Measurements from ENCODE around the gene C6orf62.
"Not testable (repeated sequence)": the region's sequence is repeated elsewhere in the genome, so short reads cannot be mapped to it uniquely, and the experiment has no call there.

The C6orf62 gene

DNA sequence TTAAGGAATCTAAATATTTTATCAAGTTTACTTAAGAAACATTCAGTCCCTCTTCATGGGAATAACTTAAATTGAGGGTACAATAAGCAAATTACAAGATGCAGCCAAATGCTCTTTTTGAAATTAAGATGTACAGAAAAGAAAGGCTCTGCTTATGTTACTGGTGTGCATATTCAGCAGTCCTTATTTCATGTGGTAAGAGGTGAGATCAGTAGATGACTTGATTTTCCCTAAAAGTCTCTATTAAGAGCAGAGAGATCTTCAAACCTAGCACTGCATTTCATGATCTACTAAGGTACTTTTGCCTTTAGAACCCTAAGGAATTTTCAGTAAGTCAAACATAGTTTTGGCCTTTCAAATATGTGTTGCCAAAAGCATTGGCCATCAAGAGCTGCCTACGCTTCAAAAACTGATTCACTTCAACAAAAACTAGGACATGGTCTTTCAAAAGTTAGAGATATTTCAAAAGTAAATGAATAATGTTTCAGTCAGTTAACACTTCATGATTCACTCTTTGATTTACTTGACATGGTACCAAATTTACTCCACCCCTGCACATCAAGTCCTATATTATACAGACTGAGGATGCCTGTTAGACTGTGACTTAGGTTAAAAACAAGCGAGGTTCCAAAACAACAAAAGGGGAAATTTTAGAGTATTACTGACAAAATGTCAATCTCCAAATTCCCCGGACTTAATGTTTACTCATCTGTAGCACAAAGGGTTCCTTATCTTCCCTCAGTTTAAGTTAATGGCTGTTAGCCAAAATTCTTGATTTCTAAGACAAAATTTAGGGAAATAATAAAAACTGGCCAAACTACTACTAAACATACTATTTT is 19.2 kb downstream of the C6orf62 start:
- no peak for DNase-seq (ENCODE audit: low read depth)

DNA sequence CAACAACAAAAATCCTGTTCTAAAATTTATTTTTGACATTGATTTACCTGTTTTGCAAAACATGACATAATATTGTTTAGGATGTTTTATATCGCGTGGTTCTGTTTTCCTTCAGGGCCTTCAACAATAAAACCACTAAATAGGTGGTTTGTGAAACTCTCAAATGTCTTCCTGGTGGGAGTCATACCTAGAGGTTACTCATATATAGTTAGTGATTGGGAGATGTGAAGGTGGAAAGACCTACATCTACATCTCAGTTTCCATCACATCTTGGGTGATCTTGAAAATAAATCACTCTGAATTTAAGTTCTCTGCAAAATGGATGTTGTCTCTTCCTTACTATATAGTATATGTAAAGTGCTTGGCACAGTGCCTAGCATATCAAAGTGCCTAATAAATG is 22.9 kb downstream of the C6orf62 start:
- no peak for DNase-seq (ENCODE audit: low read depth)

DNA sequence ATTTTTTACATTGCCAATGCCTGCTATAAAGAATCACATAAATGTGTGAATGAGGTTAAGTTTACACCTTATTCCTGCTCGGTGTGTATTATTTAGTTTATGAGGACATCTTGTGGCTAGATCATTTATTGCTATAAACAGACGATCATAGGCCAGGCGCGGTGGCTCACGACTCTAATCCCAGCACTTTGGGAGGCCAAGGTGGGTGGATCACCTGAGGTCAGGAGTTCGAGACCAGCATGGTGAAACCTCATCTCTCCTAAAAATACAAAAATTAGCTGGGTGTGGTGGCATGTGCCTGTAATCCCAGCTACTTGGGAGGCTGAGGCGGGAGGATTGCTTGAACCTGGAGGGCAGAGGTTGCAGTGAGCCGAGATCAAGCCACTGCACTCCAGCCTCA is 23.3 kb downstream of the C6orf62 start:
- DNase-seq (ENCODE audit: low read depth), result peak; percentile 45

DNA sequence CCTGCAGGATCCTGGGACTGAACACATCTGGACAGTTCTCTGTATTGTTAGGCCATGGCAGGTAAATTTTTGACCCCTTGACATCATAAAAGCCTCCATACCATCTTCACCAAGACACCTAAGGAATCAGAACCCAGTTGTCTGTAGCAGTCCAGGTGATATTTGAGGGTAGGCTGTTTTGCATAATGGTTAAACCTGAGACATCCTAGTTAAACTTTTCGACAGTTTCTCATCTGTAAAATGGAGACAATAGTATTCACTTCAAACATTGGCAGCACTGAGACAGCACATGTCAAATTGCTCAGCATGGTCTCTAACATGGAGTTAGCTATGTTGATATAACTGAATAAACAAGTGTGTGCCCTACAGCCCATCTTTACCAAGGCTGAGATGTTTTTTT is 24.8 kb downstream of the C6orf62 start:
- no peak for DNase-seq (ENCODE audit: low read depth)

DNA sequence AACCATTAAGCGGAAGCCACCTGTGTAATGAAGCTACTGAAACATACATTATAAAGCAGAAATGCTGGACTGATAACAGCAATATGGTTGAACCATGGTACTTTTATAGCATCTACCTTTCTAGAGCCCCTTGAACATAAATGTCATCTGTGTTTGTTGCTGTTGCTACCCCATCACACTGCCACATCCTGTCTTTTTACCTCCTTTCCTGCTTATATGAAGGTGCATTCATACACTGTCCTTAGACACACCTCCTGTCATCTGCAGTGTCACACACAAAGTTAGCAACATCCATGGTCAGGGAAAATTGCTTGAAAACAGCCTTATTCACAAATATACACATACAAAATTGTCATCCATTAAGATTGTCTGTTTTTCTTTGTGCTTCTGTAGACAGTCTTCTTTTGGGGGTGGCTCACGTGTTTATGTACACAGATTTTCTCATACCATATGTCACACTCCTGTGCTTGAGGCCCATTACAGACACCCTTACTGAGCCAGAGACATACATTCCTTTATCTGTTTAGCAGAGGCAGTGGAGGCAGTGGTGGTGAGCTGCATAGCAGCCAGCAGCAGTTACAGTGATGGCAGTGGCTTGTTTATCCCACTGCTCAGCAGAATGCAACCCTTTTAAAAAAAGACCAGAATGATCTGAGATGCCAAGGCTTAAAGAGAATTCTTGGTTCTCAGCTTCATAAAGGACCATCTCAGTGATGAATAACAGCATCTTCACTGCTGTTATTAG is 25.9 kb downstream of the C6orf62 start:
- no peak for DNase-seq (ENCODE audit: low read depth)

DNA sequence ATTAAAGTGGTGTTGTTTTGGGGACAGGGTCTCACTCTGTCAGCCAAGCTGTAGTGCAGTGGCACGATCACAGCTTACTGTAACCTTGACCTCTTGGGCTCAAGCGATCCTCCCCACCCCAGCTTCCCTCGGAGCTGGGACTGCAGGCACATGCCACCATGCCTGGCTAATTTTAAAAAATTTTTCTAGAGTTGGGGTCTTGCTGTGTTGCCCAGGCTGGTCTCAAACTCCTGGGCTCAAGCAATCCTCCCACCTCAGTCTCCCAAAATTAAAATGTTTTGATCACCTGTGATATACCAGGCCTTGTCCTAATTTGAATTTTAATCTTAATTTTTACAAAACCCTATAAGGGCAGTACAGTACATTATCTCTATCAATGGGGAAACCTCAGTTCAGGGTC is 26.5 kb downstream of the C6orf62 start:
- no peak for DNase-seq (ENCODE audit: low read depth)

DNA sequence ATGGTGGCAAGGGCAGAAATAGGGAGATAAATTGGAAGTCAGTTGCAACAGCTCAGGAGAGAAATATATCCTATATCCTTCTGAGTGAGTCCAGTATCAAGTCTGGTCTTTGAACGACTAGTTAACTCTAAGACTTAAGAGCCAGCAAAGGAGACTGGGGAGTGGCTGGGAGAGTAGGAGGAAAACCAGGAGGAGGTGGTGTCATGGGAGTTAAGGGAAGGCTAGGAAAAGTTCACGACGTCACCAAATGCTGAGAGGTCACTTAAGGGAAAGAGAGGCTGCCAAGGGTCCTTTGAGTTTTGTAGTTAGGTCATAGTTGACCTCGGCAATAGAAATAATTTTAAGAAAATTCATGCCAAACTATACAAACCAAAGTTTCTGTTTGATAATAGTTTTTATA is 27.0 kb downstream of the C6orf62 start:
- DNase-seq (ENCODE audit: low read depth), result no peak

DNA sequence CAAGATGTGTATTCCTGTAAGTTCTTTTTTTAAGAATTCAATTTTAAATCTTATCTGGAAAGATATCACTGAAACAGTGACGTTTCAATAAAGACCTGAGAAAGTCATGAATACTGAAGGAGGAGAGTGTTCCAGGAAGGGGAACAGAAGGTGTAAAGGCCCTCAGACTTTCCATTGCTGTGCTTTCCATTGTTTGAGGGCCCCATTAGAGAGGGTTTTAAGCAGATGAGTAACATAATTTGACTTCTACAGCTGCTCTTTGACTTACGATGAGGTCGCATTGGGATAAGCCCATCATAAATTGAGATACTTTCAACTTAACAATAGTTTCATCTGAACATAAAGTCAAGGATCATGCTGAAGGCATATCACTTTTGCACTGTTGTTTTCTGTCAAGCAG is 27.4 kb downstream of the C6orf62 start:
- no peak for DNase-seq (ENCODE audit: low read depth)

DNA sequence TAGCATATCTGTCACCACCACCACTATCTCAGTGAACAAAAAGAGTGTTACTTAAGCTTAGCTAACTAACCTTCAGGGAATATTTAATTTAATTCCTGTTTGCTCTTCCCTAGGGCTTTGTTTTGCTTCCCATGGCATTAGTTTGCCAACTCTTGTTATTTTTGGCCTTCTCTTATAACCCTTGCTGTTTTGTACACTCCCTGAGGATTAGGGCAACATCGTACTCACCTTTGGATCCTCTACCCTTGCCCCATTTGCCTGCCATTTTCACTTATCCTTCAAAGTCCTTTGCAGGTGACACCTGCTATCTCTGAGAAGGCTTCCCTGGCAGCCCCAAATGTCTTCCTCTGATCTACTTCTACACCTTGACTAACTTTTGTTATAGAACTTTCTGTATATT is 28.4 kb downstream of the C6orf62 start:
- no peak for DNase-seq (ENCODE audit: low read depth)

DNA sequence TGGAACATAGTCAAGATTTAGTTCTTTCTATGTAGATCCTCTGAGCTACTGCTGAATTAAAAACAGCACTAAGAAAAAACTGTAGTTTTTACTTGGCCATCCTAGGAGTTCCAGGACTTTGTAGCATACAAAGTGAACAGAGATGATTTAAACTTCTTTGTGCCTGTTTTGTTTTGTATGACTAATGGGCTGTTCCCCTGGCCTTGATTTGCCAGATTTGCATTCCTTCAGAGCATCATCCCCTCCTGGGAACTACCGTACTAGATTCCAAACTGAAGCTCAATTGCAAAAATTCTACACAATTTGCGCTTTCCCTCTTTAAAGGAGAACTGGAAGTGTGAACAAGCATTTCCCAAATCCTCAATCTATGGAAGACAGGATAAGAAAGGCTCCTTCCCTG is 29.0 kb downstream of the C6orf62 start:
- DNase-seq (ENCODE audit: low read depth), result peak; percentile 33

DNA sequence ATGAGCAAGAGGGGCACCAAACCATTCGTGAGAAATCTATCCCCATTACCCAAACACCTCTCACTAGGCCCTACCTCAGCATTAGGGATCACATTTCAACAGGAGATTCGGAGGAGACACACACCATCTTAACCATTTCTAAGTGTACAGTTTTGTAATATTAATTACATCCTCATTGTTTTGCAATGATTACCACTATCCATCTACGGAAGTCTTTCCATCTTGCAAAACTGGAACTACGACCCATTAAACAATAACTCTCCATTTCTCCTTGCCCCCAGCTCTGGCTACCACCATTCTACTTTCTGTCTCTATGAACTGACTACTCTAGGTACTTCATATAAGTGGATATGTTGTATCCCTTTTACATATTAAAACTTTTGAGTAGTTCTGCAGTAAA is 32.0 kb downstream of the C6orf62 start:
- DNase-seq (ENCODE audit: low read depth), result no peak

DNA sequence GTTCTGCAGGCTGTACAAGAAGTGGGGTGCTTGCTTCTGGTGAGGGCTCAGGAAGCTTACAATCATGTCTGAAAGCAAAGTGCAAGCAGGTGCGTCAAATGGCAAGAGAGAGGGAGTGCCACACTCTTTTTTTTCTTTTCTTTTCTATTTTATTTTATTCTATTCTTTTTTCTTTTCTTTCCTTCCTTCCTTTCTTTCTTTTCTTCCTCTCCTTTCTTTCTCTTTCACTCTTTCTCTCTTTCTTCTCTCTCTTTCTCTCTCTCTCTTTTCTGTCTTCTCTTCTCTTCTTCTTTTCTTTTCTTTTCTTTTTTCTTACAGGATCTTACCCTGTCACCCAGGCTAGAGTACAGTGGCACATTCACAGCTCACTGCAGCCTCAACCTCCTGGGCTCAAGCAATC is 32.5 kb downstream of the C6orf62 start:
- no peak for DNase-seq (ENCODE audit: low read depth)

DNA sequence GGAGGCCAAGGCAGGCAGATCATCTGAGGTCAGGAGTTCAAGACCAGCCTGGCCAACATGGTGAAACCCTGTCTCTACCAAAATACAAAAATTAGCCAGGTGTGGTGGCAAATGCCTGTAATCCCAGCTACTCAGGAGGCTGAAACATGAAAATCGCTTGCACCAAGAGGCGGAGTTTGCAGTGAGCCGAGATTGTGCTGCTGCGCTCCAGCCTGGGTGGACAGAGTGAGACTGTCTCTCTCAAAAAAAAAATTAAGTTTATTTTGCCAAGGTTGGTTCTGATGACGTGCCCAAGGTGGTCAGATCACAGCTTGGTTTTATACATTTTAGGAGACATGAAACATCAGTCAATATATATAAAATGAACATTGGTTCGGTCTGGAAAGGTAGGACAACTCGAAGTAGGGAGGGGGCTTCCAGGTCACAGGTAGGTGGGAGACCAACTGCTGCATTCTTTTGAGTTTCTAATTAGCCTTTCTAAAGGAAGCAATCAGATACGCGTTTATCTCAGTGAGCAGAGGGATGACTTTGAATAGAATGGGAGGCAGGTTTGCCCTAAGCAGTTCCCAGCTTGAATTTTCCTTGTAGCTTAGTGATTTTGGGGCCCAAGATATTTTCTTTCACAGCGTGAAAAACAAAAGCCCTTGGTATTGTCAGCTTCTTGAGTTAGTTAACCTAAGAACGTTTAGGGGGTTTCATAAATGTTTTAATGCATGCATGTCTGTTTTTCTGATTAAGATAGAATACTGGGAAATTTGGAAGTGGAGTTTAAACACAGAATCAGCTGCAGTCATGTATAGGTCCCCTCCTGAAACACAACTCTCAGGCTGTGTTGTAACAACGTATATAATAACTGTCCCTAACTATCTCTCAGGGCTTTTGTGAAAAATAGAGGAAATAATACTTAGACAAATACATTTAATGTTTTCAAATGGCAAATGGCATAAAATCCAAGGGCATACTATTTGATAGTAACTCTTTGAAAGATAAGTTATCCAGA is 35.4 kb downstream of the C6orf62 start:
- no peak for DNase-seq (ENCODE audit: low read depth)

DNA sequence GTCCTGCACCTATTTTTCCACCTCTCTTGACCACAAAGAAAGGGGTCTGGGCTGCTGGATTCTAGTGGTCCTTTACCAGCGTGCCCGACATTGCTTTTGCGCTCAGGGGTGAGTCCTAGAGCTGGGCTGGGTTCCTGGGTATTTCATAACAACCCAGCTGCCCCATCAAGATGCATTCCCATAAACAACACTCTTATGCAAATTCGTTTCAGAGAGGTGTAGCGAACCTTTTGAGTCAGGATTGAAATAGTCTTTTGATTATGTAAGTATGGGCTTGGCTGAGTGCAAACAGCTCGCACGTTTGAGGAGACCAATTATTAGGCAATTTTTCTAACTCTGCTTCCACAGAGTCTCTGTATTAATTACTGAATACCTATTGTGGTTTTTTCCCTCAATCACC is 38.4 kb downstream of the C6orf62 start:
- no peak for DNase-seq (ENCODE audit: low read depth)

DNA sequence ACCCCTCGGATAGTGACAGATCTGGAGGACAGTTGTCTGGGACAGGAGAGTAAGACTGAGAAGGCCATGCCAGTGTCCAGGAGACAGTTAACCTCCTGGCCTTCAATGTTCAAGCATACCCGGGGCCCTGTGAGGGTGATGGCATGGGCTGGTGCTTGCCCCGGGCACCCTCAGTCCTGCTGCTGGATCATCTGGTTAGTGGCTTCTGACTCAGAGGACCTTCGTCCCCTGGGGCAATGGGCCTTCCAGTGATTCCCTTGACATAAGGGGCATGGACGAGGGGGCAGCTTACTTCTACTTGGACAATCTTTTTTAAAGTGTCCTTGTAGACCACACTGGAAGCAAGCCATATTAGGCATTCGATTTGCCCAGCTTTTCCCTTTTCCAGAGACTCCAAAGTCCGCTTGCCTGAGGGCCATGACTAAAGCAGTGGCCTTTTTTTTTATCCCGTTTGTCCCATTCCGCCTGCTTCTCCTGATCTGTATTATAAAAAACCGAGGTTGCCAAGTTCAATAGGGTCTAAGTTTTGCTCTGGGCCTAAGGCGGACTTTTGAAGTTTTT is 40.1 kb downstream of the C6orf62 start:
- not testable (repeated sequence) for DNase-seq (ENCODE audit: low read depth)

DNA sequence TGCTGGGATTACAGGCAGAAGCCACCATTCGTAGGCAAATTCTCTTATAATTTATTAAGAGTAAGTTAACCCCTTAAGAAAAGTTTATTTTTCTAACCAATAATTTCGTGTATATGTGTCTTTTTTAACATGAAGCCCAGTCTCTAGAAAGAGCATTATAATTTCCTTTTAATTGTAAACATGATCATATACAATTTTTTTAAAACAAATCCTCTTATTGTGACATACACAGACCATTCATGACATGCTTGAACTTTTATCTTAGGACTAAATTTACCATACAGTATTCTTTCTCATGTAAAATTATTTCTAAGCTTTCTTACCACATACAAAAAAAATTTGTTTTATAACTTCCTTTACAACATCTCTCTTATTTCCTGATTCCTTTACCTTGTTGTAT is 45.3 kb downstream of the C6orf62 start:
- DNase-seq (ENCODE audit: low read depth), result no peak

DNA sequence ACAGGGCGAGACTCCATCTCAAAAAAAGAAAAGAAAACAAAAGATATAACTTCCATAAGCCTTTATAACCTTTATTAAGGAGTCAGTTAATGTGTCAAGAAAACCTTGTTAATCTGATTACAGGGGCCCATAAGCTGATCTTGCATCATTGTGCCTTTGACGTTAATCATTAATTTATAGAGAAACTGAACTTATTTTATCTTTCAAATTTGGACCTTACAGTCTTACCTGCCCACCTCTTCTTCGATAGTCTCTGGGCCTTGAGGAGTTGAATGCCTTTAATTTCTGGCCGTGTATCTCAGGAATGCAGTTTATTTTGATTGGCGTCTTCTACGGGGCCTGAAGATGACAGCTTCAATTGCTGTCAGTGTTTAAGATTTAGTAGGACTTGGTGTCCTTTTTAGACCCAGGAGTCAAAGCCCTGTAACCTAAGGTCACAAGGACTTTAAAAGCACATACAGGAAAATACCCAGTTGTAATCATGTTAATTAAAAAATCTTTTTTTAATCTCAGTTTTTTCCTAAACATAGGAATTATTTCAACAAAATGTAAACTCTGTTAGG is 46.3 kb downstream of the C6orf62 start:
- no peak for DNase-seq (ENCODE audit: low read depth)

DNA sequence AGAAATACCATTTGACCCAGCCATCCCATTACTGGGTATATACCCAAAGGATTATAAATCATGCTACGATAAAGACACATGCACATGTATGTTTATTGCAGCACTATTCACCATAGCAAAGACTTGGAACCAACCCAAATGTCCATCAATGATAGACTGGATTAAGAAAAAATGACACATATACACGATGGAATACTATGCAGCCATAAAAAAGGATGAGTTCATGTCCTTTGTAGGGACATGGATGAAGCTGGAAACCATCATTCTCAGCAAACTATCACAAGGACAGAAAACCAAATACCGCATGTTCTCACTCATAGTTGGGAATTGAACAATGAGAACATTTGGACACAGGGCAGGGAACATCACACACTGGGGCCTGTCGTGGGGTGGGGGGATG is 47.9 kb downstream of the C6orf62 start:
- not testable (repeated sequence) for DNase-seq (ENCODE audit: low read depth)

DNA sequence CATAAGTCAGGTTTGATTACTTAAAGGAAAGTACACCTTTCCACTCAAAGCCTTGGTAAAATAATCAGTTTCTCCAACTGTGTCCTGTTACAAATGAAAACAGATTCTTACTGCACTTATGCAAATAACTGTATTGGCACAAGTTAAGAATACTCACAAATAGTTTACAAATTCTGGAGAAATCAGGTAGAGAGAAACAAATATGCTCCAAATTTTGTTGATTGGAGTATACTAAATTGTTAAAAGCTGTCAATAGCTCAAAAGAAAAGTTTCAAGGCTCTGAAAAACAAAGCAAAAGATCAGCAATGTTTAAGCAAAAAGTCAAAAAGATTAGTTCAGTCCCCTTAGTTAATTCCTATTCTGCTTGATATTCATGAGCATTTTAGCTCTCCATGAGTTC is 48.5 kb downstream of the C6orf62 start:
- DNase-seq (ENCODE audit: low read depth), result not testable (repeated sequence)

DNA sequence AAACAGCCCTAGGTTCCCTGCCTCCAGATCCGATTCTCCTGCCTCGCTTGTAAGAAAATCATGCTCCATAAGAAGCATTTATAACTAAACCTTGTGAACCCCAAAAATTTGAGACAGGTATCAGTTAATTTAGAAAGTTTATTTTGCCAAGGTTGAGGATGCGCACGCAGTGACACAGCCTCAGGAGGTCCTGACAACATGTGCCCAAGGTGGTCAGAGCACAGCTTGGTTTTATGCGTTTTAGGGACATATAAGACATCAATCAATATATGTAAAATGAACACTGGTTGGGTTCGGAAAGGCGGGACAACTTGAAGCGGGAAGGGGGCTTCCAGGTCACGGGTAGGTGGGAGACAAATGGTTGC is 50.0 kb downstream of the C6orf62 start:
- DNase-seq (ENCODE audit: low read depth), result no peak

DNA sequence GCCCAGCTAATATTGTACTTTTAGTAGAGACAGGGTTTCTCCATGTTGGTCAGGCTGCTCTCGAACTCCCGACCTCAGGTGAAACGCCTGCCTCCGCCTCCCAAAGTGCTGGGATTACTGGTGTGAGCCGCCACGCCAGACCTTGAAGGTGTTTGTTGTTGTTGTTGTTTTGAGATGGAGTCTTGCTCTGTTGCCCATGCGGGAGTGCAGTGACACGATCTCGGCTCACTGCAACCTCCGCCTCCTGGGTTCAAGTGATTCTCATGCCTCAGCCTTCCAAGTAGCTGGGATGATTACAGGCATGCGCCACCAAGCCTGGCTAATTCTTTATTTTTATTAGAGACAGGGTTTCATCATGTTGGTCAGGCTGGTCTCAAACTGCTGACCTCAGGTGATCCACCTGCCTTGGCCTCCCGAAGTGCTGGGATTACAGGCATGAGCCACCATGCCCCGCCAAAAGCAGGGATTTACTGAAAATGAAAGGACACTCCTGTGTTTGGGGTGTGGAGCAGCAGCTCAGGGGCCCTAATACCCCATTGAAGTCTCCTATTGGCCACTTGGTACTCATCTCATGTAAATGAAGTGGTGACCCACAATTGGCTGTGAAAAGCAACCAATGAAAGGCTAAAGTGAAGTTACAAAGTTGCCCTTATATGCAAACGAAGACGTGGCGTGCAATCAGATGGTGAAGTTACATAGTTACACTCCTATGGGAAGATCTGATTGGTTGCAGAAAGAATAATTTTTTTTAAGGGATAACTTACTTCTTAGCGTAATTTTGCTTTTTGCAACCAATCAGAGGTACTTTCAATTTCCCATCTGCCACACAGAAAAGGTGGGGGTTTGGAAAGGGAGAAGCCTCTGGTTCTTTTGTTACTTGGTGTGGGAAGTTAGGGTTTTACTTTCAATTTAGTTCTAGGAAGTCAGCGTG is 50.6 kb downstream of the C6orf62 start:
- not testable (repeated sequence) for DNase-seq (ENCODE audit: low read depth)
